K562 (cell line): Measurements from ENCODE around the gene FOXK2. TPM values are rescaled to one million over a fixed set of nuclear protein-coding genes. Genes with fewer than 3 reads are reported as not detected.

Experiments used
- ARID4B ChIP-seq: sonication (generic); formaldehyde crosslinking; IDR thresholded peaks from 2 replicates; pipeline ENCODE4 v1.8.0; 2022; ENCODE audit warnings: mild to moderate bottlenecking, missing genetic modification reagents
- BACH1 ChIP-seq: fragments of 200-800 bp; sonication (Bioruptor generic); IDR thresholded peaks from 2 replicates; pipeline ENCODE4 v1.6.1; 2016; ENCODE audit warnings: missing genetic modification characterization, missing compliant biosample characterization
- BRCA1 ChIP-seq, 2 experiments: fragments of 450-650 bp in 1 of 2; sonication (generic) in 1 of 2; formaldehyde crosslinking in 1 of 2; IDR thresholded peaks; 2 replicates each; pipeline versions ENCODE4 v1.5.0 to v1.6.1; 2017 to 2020; ENCODE audit warnings: mild to moderate bottlenecking in 1 of 2, missing genetic modification reagents in 1 of 2
- CREM ChIP-seq: IDR thresholded peaks from 2 replicates; pipeline ENCODE4 v1.6.1; 2014; ENCODE audit warnings: antibody characterized with exemption, low read depth
- ETS1 ChIP-seq: conservative IDR thresholded peaks from 2 replicates; pipeline ENCODE4 v1.6.1; 2011; ENCODE audit warnings: low read depth, mild to moderate bottlenecking, low read length; ENCODE audit not compliant: control insufficient read depth
- FOXK2 ChIP-seq, 2 experiments: fragments of 450-650 bp; IDR thresholded peaks in 1 of 2; conservative IDR thresholded peaks in 1 of 2; 2 replicates each; pipeline ENCODE4 v1.6.1; 2016; ENCODE audit warnings: low read depth in 2 of 2, mild to moderate bottlenecking in 1 of 2
- JUN ChIP-seq, 2 experiments: sonication (generic) in 1 of 2; formaldehyde crosslinking in 1 of 2; IDR thresholded peaks; 2 replicates each; pipeline versions ENCODE4 v1.6.1 to v1.8.0; 2012 to 2022; ENCODE audit warnings: borderline replicate concordance in 2 of 2, mild to moderate bottlenecking in 2 of 2, improper control_type of control experiment in 1 of 2, low read depth in 1 of 2, low read length in 1 of 2, missing genetic modification reagents in 1 of 2
- MYNN ChIP-seq, 2 experiments: sonication (generic); formaldehyde crosslinking in 1 of 2; IDR thresholded peaks; 2 replicates each; pipeline versions ENCODE4 v1.5.0 to v1.6.1; 2016 to 2020; ENCODE audit warnings: antibody characterized with exemption in 1 of 2, missing genetic modification reagents in 1 of 2
- NFYB ChIP-seq: IDR thresholded peaks from 2 replicates; pipeline ENCODE4 v1.6.1; 2011; ENCODE audit warnings: mild to moderate bottlenecking, moderate library complexity; ENCODE audit not compliant: insufficient read length; ENCODE audit errors: extremely low read depth
- PRDM10 ChIP-seq: fragments of 450-650 bp; IDR thresholded peaks from 2 replicates; pipeline ENCODE4 v1.6.1; 2018; ENCODE audit not compliant: partially characterized antibody
- SMARCA5 ChIP-seq: fragments of 450-650 bp; IDR thresholded peaks from 2 replicates; pipeline ENCODE4 v1.6.1; 2016
- STAT5B ChIP-seq: fragments of 250-450 bp; sonication (Bioruptor Pico); IDR thresholded peaks from 2 replicates; pipeline ENCODE4 v1.8.0; 2021; ENCODE audit warnings: mild to moderate bottlenecking, inconsistent platforms
- ZBTB5 ChIP-seq: fragments of 450-650 bp; IDR thresholded peaks from 2 replicates; pipeline ENCODE4 v1.6.1; 2017; ENCODE audit warnings: antibody characterized with exemption
- ZNF311 ChIP-seq: fragments of 250-450 bp; sonication (Bioruptor Pico); IDR thresholded peaks from 2 replicates; pipeline ENCODE4 v1.4.0; 2020; ENCODE audit warnings: mild to moderate bottlenecking, moderate library complexity
- polyA plus RNA-seq, 8 experiments: library from polyadenylated mRNA; depleted of rRNA in 4 of 8; stranded (reverse) in 5 of 8; unstranded in 3 of 8; fragments of >200 nt; fragmentation: Nextera tagmentation in 2 of 8; fragmentation: Illumina TruSeq in 1 of 8; extraction: Ambion mirVana in 2 of 8; extraction: Trizol in 1 of 8; gene quantifications; 2 replicates each; pipeline versions ENCODE4 v1.2.1 to v1.2.3, GENCODE V29; 2011 to 2014; ENCODE audit warnings: inconsistent platforms in 1 of 8, missing spikeins in 1 of 8
- total RNA-seq, 7 experiments: library from RNA; depleted of rRNA in 6 of 7; stranded (reverse); fragments of >200 nt in 6 of 7; fragmentation: Illumina TruSeq in 2 of 7; extraction: Trizol in 2 of 7; gene quantifications; 2 replicates each; pipeline versions ENCODE4 v1.2.1 to v1.2.3, GENCODE V29; 2011 to 2021; ENCODE audit warnings: low replicate concordance in 1 of 7

FOXK2 gene
- total and polyA plus RNA-seq, 9 of the 15 experiments (the other 6 are each of a cell fraction or from before 2014, with no cell fraction given): 3.0 to 86.0 (median 44.1) TPM

- TF ChIP-seq PRDM10: no peak
- TF ChIP-seq FOXK2 (conservative IDR thresholded peaks at IDR 0.05 in 1 of 2, IDR thresholded peaks at IDR 0.05 in 1 of 2; ENCODE audit: low read depth in 2 of 2): 0 out of 4 replicates have a peak, but pooled peaks of 1 of the 2 experiments have one; percentile 30
- no peak for TF ChIP-seq BACH1 (tag)
- TF ChIP-seq SMARCA5: no peak
- no peak for TF ChIP-seq STAT5B (CRISPR knock-in tag)
- TF ChIP-seq ZNF311 (CRISPR knock-in tag): no peak
- peak; percentile 79 for TF ChIP-seq ETS1
- TF ChIP-seq NFYB: no peak
- TF ChIP-seq ARID4B: peak; percentile 72; the same call in 1 of the 2 replicates
- no peak for TF ChIP-seq MYNN (IDR thresholded peaks at IDR 0.05)
- TF ChIP-seq MYNN (CRISPR knock-in tag; IDR thresholded peaks at IDR 0.05): no peak
- no peak for TF ChIP-seq BRCA1 (IDR thresholded peaks at IDR 0.05)
- no peak for TF ChIP-seq BRCA1 (CRISPR knock-in tag; IDR thresholded peaks at IDR 0.05)
- TF ChIP-seq ZBTB5: no peak
- TF ChIP-seq JUN (IDR thresholded peaks at IDR 0.05; ENCODE audit: borderline replicate concordance, low read depth, low read length): peak; percentile 88
- TF ChIP-seq JUN (CRISPR knock-in tag; IDR thresholded peaks at IDR 0.05; ENCODE audit: borderline replicate concordance): no peak
- TF ChIP-seq CREM: peak; percentile 91
These were observed 128.7 kb downstream of the FOXK2 start, which contains the start of gene WDR45B (continued) for GRCh38 chr17:82648165-82648668.
